ENCODE data around the gene BRD9.
"Not testable (repeated sequence)": the region's sequence is repeated elsewhere in the genome, so short reads cannot be mapped to it uniquely, and the experiment has no call there.

The BRD9 gene

DNA sequence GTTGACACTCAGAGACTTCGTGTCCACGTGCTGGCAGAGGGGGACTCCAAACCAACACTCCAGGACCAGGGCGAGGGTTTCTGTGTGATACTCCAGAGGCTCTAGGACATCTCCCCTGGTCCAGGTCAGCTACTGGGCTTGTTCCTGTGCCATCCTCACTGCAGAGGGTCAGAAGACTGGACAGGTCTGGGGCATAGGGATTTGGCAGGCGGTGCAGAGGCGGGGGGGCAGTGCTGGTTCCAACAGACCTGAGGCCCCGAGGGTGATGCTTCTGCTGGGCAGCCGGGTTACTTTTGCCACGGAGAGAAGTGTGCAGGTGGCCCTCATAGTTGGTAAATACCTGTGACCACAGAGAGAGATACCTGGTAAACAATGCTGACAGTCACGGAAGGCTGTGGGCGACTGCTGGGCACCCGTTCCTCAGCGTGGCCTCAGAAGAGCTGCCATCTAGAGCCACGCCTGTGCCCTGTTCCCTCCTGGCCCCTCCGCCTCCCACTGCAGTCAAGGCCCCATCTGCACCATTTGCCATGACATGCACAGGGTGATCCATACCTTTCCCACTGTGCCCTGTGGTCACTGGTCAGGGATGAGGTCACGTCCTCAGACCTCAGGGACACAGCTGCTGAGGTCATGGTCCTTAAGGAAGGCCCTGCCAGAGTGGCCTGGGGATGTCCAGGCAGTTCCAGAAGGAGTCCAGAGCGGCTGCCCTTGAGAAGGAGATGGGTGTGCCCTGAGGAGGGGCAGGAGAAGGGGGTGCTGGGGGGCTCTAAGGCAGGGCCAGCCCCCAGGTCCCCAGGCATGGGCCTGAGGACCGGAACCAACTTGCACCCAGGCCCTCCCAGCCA lies 30.1 kb upstream of the BRD9 start:
- DNase-seq = no peak

DNA sequence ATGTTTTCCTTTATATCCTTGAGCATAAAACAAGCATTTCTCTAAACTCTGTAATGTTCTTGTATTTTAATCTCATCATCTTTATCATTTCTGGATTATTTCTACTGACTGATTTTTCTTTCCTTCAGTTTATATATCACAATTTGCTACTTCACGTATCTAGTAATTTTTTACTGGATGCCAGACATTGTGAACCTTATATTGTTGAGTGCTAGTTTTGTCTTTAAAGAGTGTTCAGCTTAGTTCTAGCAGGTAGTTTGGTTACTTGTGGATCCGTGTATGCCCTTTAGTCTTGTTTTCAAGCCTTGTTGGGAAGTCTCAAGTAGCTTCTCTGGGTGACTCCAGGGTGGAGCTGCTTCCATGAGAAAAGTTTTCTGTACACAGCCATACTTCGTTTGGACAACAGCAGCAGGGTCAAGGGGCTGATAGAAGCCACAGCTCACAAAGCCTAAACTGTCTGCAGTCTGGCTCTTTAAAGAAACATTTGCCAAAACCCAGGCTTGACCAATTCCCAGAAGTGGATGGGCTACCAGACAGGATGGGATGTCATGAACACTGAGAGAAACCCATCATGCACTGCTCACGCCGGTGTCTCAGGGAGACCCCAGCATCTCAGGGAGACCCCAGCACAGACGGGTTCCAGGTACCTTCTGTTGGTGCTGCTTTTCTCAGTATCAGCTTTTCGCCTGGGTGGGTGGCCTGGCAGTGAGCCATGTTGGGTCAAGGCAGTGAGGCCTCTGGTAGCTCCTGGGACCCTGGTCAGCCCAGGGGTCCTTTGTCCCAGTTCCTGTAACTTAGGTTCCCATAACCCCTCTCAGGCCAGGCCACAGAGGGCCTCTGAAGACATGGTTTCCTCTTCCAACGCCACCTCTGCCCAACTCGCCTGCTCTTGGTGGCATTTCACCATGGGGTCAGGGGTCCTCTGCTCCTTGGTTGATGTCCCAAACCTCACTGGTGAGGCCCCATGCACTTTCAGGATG lies 29.1 kb upstream of the BRD9 start:
- no peak for DNase-seq

DNA sequence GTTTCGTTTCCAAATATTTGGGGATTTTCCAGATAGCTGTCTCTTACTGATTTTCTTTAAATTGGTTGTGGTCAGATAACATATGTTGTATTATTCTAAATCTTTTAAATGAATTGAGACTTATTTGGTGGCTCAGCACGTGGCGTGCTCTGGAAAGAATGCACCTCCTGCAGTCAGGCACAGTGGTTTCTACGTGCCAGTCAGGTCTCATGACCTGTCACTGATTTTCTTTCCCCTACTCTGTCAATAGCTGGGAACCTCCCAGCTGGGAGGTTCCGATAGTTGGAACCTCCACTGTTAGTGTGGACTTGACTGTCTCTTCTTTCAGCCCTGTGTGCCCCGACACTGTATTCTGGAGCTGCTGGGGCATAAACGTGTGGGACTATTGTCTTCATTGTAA lies 27.7 kb upstream of the BRD9 start:
- DNase-seq = no peak

DNA sequence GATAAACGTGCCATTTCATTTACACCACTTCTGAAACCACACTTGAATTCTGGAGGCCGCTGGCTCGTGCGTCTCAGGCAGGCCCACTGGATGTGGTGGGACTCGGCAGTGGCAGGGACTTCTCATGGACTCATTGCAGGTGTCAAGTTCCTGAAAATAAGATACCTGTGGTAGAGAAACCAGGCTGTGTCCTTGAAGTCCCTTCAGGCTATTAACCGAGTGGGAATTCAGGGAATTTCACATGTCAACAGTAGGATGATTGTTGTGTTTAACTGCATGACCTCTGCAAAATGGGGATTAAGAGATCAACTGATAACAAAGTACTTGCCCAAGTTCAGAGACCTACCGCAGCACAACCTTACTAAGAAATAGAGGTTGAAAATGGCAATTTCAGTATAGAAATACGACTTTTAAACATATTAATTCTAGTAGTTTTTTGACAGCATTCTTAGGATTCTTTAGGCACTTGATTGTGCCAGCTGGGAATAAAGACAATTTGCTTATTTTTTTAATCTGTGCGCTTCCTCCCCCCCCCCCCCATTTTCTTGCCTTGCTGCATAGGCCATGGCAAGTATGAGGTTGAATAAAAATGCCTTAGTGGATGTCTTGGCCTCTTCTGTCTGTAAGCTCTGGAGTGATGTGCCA lies 26.9 kb upstream of the BRD9 start:
- no peak for DNase-seq

DNA sequence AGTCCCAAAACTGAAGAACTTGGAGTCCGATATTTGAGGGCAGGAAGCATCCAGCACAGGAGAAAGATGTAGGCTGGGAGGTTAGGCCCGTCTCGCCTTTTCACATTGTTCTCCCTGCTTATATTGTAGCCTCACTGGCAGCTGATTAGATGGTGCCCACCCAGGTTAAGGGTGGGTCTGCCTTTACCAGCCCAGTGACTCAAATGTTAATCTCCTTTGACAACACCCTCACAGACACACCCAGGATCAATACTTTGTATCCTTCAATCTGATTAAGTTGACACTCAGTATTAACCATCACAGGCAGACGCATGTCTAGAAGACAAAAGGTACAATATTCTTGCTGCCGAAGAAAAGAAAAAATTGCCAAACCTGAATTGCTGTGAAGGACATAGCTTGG lies 26.1 kb upstream of the BRD9 start:
- not testable (repeated sequence) for DNase-seq

DNA sequence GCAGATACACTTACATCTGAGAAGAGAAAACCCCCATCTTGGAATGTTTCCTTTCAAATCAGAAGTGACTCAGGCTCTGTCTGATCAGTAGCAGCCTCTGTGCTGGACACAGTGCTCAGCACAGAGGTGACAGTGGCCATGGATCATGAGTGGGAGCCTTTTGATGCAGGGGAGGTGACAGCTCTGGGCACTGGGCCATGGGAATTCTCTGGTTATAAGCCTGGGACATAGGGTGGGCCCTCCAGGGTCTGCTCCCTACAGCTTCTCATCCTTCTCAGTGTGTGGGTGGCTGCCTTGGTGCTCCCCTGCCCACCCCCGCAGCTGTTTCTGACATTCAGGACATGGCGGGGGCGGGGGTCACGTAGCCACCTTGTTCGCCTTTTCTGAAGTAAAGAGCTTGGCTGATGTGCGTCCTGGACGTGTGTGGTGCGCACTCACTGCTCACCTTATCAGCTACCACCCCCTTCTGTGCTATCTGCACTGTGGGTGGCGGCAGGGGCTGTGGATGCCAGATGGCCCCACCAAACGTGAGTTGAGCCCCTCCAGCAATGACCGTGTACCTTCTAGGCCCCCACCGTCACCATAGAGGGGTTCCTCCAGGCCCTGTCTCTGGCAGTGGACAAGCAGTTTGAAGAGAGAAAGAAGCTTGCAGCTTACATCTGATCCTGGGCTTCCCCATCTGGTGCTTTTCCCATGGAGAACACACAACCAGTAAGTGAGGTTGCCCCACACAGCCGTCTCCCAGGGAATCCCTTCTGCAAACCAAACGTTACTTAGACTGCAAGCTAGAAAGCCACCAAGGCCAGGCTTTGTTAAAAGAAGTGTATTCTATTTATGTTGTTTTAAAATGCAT lies 24.1 kb upstream of the BRD9 start:
- no peak for DNase-seq

DNA sequence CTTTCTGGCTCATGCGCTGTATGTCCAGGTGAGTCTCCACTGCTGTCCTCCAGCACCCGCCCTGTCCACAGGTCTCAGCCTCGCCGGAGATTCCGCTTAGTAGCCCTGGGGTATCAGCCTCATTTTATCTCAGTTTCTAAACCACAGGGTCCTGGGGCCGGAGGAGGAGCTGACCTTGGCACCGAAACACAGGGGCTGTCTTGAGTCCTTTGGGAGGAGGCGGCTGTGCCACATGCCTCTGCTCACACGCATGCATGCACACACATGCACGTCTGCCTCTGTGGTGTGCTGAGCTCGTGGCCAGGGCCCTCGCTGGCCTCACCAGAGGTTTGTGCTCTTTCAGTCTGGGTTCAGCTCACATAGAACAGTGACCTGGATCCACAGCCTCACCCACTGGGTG lies 23.3 kb upstream of the BRD9 start:
- DNase-seq = no peak

DNA sequence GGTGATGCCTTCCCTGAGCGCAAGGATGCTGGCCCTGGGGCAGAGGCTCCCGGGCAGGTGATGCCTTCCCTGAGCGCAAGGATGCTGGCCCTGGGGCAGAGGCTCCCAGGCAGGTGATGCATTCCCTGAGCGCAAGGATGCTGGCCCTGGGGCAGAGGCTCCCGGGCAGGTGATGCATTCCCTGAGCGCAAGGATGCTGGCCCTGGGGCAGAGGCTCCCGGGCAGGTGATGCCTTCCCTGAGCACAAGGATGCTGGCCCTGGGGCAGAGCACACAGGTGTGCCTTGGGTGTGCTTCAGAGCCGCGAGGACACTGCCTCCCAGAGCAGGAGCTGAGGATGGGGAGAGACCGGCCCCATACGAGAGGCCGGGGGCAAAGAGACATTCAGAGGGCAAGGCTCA lies 22.7 kb upstream of the BRD9 start:
- not testable (repeated sequence) for DNase-seq

DNA sequence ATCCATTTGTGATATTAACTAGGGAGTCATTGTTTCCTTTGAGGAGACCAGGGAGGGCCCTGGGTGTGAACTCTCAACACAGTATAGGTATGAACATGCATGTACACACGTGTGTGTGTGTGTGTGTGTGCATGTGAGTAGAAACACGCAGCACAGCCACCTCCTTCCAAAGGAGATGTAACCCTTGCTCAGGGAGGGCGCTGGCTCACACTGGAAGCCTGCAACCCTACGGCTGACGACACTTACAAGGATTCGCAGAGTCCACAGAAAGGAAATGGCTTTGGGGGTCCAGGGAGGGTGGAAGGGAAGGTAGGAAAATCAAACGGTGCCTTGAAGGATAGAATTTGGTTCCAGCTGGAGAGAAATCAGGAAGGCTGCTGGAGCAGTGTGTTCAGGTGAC lies 22.0 kb upstream of the BRD9 start:
- no peak for DNase-seq

DNA sequence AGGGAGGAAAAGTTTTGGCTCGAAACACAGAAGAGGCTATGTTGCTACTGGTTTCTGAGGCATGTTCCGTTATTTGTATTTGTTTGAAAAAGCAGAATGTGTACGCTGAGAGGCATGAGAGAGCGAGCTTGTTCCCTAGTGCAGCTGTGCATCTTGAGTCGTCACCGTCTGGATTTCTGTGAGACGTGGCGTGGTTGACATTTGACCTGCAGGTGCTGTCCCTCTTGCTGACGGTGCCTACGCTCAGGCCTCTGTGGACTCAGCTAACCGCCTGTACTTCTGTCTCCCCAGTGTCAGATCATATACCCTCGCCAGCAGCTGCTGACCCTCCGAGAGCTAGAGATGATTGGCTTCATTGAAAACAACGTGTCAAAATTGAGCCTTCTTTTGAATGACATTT lies 21.6 kb upstream of the BRD9 start:
- DNase-seq = no peak

DNA sequence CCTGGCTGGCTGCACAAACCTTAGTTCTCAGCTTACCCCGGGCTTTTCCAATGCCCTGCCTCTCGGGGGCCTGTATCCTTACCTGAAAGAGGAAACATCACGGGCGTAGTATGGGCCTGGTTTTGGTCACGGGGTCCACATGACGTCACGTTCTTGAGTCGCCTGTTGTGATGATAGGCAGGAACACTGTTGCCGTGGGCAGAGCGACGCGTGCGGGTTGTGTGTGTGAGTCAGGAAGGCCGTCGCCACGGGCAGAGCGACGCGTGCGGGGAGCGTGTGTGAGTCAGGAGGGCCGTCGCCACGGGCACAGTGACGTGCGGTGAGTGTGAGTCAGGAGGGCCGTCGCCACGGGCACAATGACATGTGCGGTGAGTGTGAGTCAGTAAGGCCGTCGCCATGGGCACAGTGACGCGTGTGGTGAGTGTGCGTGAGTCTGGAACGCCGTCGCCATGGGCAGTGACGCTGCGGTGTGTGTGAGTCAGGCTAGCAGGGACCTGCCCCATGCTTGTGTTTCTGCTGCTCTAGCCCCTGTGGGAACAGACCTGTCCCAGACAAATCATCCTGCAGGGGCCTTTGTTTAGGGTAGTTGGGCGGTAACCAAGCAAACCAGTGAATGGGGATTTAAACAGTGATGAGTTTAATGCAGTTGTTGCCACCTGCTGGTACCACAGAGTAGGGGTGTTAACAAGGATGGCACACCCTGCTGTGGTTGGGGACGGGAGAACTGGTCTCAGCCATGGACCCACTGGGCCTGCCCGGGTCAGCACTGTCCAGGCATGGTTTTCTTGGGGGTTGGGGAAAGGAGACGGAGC lies 19.9 kb upstream of the BRD9 start:
- DNase-seq = peak; percentile 69

DNA sequence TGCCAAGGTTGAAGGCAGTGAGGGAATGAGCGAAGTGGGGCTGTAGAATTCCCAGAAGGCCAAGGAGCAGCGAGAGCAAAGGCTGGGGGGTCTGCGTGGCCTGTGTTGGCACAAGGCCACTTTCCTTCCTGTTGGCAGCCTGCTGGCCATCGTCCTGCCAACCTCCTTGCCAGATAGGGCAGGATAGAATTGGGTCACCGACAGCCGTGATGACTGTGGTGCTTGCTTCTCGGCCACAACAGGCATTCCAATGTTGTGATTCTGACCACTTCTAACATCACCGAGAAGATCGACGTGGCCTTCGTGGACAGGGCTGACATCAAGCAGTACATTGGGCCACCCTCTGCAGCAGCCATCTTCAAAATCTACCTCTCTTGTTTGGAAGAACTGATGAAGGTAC lies 19.0 kb upstream of the BRD9 start:
- DNase-seq = no peak

DNA sequence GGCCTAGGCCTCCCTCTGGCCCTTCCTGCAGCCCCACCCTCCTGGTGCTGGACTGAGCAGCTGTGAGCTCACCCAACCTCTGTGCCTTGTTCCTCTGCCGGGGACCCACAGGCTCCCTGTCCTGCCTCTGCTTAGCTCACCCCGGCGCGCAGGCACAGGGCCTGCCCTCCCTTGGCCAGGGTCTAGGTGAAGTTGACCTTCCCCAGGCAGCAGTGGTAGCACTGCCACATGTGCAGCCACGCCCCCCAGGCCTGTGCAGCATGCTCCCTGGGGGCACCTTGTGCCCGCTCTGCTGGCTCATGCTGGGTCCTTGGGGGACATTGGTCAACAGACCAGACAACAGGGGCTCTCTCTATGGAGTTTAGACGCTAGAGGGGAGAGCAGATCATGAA lies 18.2 kb upstream of the BRD9 start:
- DNase-seq = no peak

DNA sequence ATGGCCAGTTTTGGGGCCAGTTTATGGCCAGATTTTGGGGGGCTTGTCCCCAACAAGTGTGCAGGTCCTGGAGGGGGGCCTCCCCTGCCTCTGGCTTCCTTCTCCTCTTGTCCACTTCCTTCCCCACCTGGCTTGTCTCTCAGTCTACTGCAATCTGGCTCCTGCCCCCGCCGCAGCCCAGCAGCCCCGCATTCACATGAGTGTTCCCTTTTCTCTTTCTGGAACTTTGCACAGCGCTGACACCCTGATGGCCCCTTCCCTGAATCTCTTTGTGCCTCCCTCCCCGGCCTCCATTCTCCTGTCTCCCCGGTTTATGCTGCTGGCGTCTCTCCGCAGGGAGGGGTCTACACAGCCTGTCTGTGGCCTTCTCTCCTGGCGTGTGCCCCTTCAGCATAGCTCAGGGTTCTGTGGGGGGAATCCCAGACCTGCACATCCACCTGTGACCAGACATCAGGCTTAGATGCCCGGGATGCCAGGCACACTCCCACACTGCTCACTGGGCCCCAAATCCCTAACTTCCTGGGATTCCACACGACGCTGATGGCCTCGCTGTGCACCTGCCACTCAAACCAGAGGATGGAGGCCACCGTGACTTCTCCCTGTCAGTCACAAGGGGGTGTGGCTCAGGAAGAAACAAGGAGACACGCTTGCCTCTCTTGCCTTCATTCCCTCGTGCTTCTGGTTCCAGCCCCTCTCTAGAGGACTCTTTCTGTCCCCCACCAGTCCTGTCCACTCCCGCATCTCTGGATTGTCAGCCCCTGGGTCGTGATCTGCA lies 17.6 kb upstream of the BRD9 start:
- DNase-seq = no peak

DNA sequence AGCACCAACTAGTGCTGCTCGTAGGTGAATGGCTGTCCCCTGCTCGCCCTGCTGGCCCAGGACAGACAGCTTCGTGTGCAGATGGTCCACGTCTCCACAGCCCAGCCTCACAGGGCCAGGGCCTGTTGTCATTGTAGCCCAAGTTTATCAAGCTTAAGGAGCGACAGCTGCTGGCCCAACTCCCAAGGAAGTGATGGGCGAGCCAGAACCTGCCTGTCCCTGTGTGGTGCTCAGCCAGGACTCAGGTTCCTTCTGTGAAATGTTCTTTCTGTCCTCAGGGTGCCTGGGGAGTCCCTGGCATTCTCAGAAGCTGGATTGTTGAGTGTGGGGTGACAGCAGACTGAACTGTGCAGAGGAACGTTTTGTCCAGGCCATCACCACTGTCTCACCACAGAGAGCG lies 16.5 kb upstream of the BRD9 start:
- no peak for DNase-seq

DNA sequence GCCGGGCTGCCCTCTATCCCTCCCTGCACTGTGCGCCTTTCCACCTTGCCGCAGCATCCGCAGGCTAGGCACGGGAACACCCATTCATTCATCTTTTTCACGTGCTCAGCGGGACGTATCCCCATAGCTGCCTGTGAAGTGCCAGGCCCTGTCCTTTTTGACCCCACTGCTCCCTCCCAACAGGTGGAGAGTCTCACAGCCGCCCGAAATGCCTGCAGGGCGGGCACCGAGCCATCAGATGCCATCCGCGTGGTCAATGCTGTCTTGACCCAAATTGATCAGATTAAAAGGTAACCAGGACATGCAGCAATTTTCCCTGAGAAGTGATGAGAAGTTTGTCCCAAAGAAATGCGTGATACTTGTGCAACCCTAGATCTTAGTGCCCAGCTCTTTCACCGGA lies 15.6 kb upstream of the BRD9 start:
- DNase-seq = no peak

DNA sequence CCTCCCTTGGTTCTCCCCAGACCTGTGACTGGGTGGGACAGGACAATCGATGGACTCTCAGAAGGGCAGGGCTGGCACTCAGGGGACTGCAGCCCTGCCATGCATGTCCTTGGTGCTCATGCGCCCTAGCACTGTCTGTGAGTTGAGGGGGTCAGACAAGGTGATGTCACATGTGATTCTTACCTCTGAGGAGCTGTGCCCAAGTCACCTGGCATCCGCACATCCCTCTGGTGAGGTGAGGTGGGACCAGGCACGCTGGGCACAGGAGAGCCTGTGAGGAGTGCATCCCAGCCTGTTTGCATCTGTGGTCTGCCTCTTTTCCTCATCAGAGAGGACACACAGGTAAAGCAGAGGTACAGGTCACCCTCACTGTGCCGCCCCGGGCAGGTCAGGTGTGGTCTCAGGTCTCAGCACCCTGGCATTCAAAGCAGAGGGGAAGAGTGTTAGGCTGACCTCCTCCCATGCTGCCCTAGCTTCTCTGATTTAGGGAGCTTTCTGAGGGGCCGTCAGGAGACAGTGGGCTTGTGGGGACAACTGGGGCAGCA lies 14.8 kb upstream of the BRD9 start:
- no peak for DNase-seq

DNA sequence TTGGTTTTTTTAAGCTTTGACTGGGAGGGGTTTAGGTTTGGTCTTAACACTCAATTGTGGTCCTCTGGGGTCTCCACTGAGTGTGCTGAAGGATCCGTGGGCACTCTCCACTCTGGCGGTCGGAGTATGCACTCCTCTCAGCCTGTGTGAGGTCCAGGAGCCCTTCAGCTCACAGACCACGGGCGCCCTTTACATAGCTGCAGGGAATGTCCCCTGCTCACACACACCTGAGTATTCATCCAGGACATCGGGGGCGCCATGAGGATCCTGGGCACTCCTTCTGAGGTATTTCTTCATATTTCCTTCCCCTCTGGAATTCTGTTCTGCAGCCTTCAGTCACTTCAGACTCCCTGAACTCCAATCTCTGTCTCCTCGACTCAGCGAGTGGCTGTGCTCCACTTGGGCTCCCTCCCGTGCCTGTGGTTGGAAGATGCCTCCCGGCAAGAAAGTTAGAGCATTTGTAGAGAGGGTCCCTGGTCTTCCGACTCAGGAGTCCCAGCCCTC lies 12.6 kb upstream of the BRD9 start:
- no peak for DNase-seq

DNA sequence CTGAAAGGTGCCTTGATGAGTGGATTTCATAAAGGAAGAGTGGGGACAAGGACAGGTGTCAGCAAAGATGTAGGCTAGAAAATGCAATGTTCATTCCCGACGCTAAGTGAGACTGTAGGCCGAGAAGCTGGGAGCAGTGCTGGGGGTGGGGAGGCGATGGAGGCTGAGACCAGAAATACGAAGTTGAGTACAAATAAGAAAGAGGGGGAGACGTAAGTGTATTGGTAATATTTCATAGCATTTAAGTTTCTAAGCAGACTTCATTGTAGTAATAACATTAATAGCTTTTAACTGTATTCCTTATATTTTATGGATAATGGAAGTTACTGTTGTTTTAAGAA lies 11.1 kb upstream of the BRD9 start:
- no peak for DNase-seq

DNA sequence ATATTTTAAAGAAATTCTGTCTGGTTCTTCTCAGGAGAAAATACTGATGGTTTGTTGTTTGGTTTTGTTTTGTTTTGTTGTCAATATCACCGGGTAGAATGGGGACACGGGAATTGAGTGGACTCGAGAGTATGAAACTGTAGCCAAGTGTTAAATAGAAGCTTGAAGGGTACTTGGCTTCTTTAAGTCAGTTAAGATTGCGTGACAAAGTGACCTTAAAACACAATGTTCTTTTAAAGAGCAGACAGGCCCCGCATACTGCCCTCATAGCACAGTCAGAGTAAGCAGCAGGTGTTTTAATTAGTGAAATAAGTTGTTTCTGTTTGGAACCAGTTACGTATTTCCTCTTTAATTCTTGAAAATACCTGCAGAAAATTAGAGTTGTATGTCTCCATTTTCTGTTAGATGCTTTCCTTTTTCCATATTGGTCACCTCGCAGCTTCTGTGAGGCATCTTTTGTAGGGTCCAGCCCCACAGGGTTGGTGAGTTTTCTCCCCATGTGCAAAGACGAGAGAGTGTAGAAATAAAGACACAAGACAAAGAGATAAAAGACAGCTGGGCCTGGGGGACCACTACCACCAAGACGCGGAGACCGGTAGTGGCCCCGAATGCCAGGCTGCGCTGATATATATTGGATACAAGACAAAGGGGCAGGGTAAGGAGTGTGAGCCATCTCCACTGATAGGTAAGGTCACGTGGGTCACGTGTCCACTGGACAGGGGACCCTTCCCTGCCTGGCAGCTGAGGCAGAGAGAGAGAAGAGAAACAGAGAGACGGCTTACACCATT lies 9.7 kb upstream of the BRD9 start:
- no peak for DNase-seq

All from CD4-positive, alpha-beta T cell treated with Interleukin-17A for 4 hours (primary cell).